HepG2 (cell line): ENCODE measurements around the gene HPRT1. TPM values are rescaled to one million over a fixed set of nuclear protein-coding genes. Genes with fewer than 3 reads are reported as not detected.

Source experiments
- ESRRA ChIP-seq: sonication (generic); formaldehyde crosslinking; IDR thresholded peaks from 2 replicates; pipeline ENCODE4 v1.5.1; 2020; ENCODE audit warnings: mild to moderate bottlenecking, low read depth, missing genetic modification reagents
- ETV6 ChIP-seq: sonication (generic); formaldehyde crosslinking; conservative IDR thresholded peaks from 2 replicates; pipeline ENCODE4 v1.4.0; 2020; ENCODE audit warnings: missing genetic modification reagents
- JARID2 ChIP-seq: sonication (generic); formaldehyde crosslinking; IDR thresholded peaks from 2 replicates; pipeline ENCODE4 v1.8.1; 2023; ENCODE audit warnings: missing genetic modification reagents, inconsistent platforms; ENCODE audit not compliant: insufficient replicate concordance
- KDM3A ChIP-seq: IDR thresholded peaks from 2 replicates; pipeline ENCODE4 v1.6.1; 2018; ENCODE audit warnings: low read depth, missing compliant biosample characterization
- MATR3 ChIP-seq: sonication (generic); formaldehyde crosslinking; IDR thresholded peaks from 2 replicates; pipeline ENCODE4 v1.4.0; 2020; ENCODE audit warnings: missing genetic modification reagents
- MAX ChIP-seq: IDR thresholded peaks from 2 replicates; pipeline ENCODE4 v1.6.1; 2012; ENCODE audit warnings: inconsistent platforms
- NFIB ChIP-seq: sonication (generic); formaldehyde crosslinking; IDR thresholded peaks from 2 replicates; pipeline ENCODE4 v1.9.0; 2021; ENCODE audit warnings: missing genetic modification reagents, mild to moderate bottlenecking, borderline replicate concordance
- NR2F2 ChIP-seq: IDR thresholded peaks from 2 replicates; pipeline ENCODE4 v1.6.1; 2012; ENCODE audit warnings: low read depth, inconsistent platforms, borderline replicate concordance
- PAF1 ChIP-seq: IDR thresholded peaks from 2 replicates; pipeline ENCODE4 v1.6.1; 2016; ENCODE audit warnings: missing genetic modification reagents, missing compliant biosample characterization
- POGK ChIP-seq: sonication (generic); formaldehyde crosslinking; conservative IDR thresholded peaks from 2 replicates; pipeline ENCODE4 v1.8.0; 2022; ENCODE audit warnings: mild to moderate bottlenecking, moderate library complexity, missing genetic modification reagents
- PRDM15 ChIP-seq: sonication (generic); formaldehyde crosslinking; IDR thresholded peaks from 2 replicates; pipeline ENCODE4 v1.4.0; 2020; ENCODE audit warnings: missing genetic modification reagents
- RELA ChIP-seq: sonication (generic); formaldehyde crosslinking; IDR thresholded peaks from 2 replicates; pipeline ENCODE4 v1.4.0; 2020; ENCODE audit warnings: missing genetic modification reagents
- REST ChIP-seq, 2 experiments: IDR thresholded peaks; 2 replicates each; pipeline ENCODE4 v1.6.1; 2011 to 2012; ENCODE audit warnings: low read length in 2 of 2, borderline replicate concordance in 1 of 2, low read depth in 1 of 2, mild to moderate bottlenecking in 1 of 2, moderate library complexity in 1 of 2
- TFDP2 ChIP-seq: sonication (generic); formaldehyde crosslinking; IDR thresholded peaks from 2 replicates; pipeline ENCODE4 v1.4.0; 2020; ENCODE audit warnings: missing genetic modification reagents
- TMF1 ChIP-seq: sonication (generic); formaldehyde crosslinking; IDR thresholded peaks from 2 replicates; pipeline ENCODE4 v1.8.1; 2022; ENCODE audit warnings: low read depth, missing genetic modification reagents
- ZMYM2 ChIP-seq: sonication (generic); formaldehyde crosslinking; IDR thresholded peaks from 2 replicates; pipeline ENCODE4 v1.8.0; 2022; ENCODE audit warnings: mild to moderate bottlenecking, missing genetic modification reagents
- ZNF17 ChIP-seq: sonication (generic); formaldehyde crosslinking; IDR thresholded peaks from 2 replicates; pipeline ENCODE4 v1.5.0; 2020; ENCODE audit warnings: mild to moderate bottlenecking, missing genetic modification reagents
- ZNF557 ChIP-seq: sonication (generic); formaldehyde crosslinking; IDR thresholded peaks from 2 replicates; pipeline ENCODE4 v1.4.0; 2020; ENCODE audit warnings: missing genetic modification reagents
- ZNF790 ChIP-seq: sonication (generic); formaldehyde crosslinking; IDR thresholded peaks from 2 replicates; pipeline ENCODE4 v1.8.0; 2022; ENCODE audit warnings: missing genetic modification reagents, mild to moderate bottlenecking, borderline replicate concordance
- polyA plus RNA-seq, 8 experiments: library from polyadenylated mRNA; depleted of rRNA in 3 of 8; stranded (reverse) in 7 of 8; unstranded in 1 of 8; fragments of >200 nt; fragmentation: Illumina TruSeq in 4 of 8; extraction: Trizol in 4 of 8; gene quantifications; 2 replicates each; pipeline versions ENCODE4 v1.2.1 to v1.2.3, GENCODE V29; 2011 to 2016; ENCODE audit warnings: low read depth in 4 of 8, missing spikeins in 1 of 8, mixed read lengths in 1 of 8; ENCODE audit not compliant: insufficient read depth in 1 of 8
- total RNA-seq, 5 experiments: library from RNA; depleted of rRNA; stranded (reverse); fragments of >200 nt; fragmentation: Illumina TruSeq; extraction: Trizol; gene quantifications; 2 replicates each; pipeline ENCODE4 v1.2.3, GENCODE V29; 2016; ENCODE audit warnings: low read depth in 1 of 5

HPRT1 gene
- total and polyA plus RNA-seq, 2 of the 13 experiments (the other 11 are each of a cell fraction or from before 2014, with no cell fraction given), result 4.6 to 25.2 TPM

- no peak for TF ChIP-seq PRDM15 (CRISPR knock-in tag)
- no peak for TF ChIP-seq MATR3 (CRISPR knock-in tag)
- TF ChIP-seq ZNF17 (CRISPR knock-in tag), result no peak
- no peak for TF ChIP-seq PAF1 (CRISPR knock-in tag)
- TF ChIP-seq TFDP2 (CRISPR knock-in tag), result 0 out of 2 replicates have a peak, but pooled peaks have one; percentile 47
- TF ChIP-seq JARID2, result no peak
- TF ChIP-seq MAX, result peak; percentile 58; the same call in 1 of the 2 replicates
- no peak for TF ChIP-seq NFIB (CRISPR knock-in tag)
- TF ChIP-seq POGK (CRISPR knock-in tag), result no peak
- TF ChIP-seq TMF1 (CRISPR knock-in tag), result peak; percentile 70; the same call in 1 of the 2 replicates
- no peak for TF ChIP-seq ETV6
- no peak for TF ChIP-seq REST (IDR thresholded peaks at IDR 0.05; ENCODE audit: borderline replicate concordance in 1 of 2, low read depth in 1 of 2, low read length in 2 of 2)
- TF ChIP-seq NR2F2, result no peak
- TF ChIP-seq ESRRA (CRISPR knock-in tag), result no peak
- no peak for TF ChIP-seq ZNF790 (CRISPR knock-in tag)
- no peak for TF ChIP-seq KDM3A (CRISPR knock-in tag)
- TF ChIP-seq RELA (CRISPR knock-in tag), result no peak
- no peak for TF ChIP-seq ZMYM2 (CRISPR knock-in tag)
- no peak for TF ChIP-seq ZNF557 (CRISPR knock-in tag)
These were observed at the start of gene HPRT1 (continued) for GRCh38 chrX:134460005-134460861.
